SK-N-SH (cell line): ENCODE measurements around the gene RBMS3. TPM values are rescaled to one million over a fixed set of nuclear protein-coding genes. Genes with fewer than 3 reads are reported as not detected.

ENCODE experiments used
- CTCF ChIA-PET: fragments of 300-600, 350-600 bp; formaldehyde crosslinking; extraction: SDS; loops from one replicate; lab custom pipeline; 2021; lab: Yijun Ruan, JAX
- POLR2A ChIA-PET: fragments of 350-600 bp; sonication (Branson Sonifier 250); formaldehyde crosslinking; extraction: SDS; loops from one replicate; lab custom pipeline; 2020; ENCODE audit warnings: antibody characterized with exemption, inconsistent platforms; lab: Yijun Ruan, JAX
- DNase-seq: peaks from one replicate; pipeline ENCODE4 v3.0.0; 2012
- H2AFZ ChIP-seq: fragments of 200-600 bp; sonication (generic); 2 replicates; pipeline ENCODE4 v1.8.1; 2016; ENCODE audit warnings: antibody characterized with exemption, mild to moderate bottlenecking, low read depth
- H3F3A ChIP-seq: fragments of 200-600 bp; sonication (generic); replicated peaks from 2 replicates; pipeline ENCODE3; 2016; ENCODE audit warnings: antibody characterized with exemption, mild to moderate bottlenecking; ENCODE audit not compliant: insufficient read depth
- H3K27ac ChIP-seq, 2 experiments: fragments of 200-500 bp in 1 of 2; fragments of 200-600 bp in 1 of 2; sonication (Bioruptor generic) in 1 of 2; sonication (generic), shearing (Covaris generic) in 1 of 2; 2 replicates each; pipeline versions ENCODE4 v1.5.1 to v1.6.1; 2014 to 2016; ENCODE audit warnings: low read depth in 2 of 2, inconsistent platforms in 1 of 2, low read length in 1 of 2, mild to moderate bottlenecking in 1 of 2, mixed read lengths in 1 of 2
- H3K27me3 ChIP-seq: fragments of 200-600 bp; sonication (generic), shearing (Covaris generic); 2 replicates; pipeline ENCODE4 v1.6.1; 2016; ENCODE audit warnings: mixed run types; ENCODE audit not compliant: insufficient read depth
- H3K36me3 ChIP-seq, 2 experiments: fragments of 200-500 bp in 1 of 2; fragments of 200-600 bp in 1 of 2; sonication (Bioruptor generic) in 1 of 2; sonication (generic) in 1 of 2; replicated peaks in 1 of 2; 2 replicates each; pipeline versions ENCODE3 to v1.5.1; 2014 to 2016; ENCODE audit warnings: low read length in 1 of 2, mild to moderate bottlenecking in 1 of 2; ENCODE audit not compliant: insufficient read depth in 2 of 2, control insufficient read depth in 1 of 2
- H3K4me1 ChIP-seq, 2 experiments: fragments of 200-500 bp in 1 of 2; fragments of 200-600 bp in 1 of 2; sonication (Bioruptor generic) in 1 of 2; sonication (generic), shearing (Covaris generic) in 1 of 2; 2 replicates each; pipeline versions ENCODE4 v1.5.1 to v1.6.1; 2014 to 2016; ENCODE audit warnings: low read depth in 1 of 2, low read length in 1 of 2, mixed run types in 1 of 2; ENCODE audit not compliant: insufficient read depth in 2 of 2, control insufficient read depth in 1 of 2
- H3K4me2 ChIP-seq: fragments of 200-600 bp; sonication (generic), shearing (Covaris generic); 2 replicates; pipeline ENCODE4 v1.6.1; 2017; ENCODE audit warnings: mixed run types
- H3K4me3 ChIP-seq, 2 experiments: fragments of 200-500 bp in 1 of 2; fragments of 200-600 bp in 1 of 2; sonication (Bioruptor generic) in 1 of 2; sonication (generic), shearing (Covaris generic) in 1 of 2; 2 replicates each; pipeline versions ENCODE4 v1.5.1 to v1.8.1; 2014 to 2016; ENCODE audit warnings: low read depth in 2 of 2, inconsistent platforms in 1 of 2, low read length in 1 of 2, mild to moderate bottlenecking in 1 of 2, mixed read lengths in 1 of 2, moderate library complexity in 1 of 2
- H3K79me2 ChIP-seq: fragments of 200-600 bp; sonication (generic); 2 replicates; pipeline ENCODE4 v1.8.1; 2017; ENCODE audit warnings: mild to moderate bottlenecking; ENCODE audit not compliant: insufficient read depth
- H3K9ac ChIP-seq: fragments of 200-600 bp; sonication (generic); 2 replicates; pipeline ENCODE4 v1.6.1; 2017; ENCODE audit warnings: mixed run types
- H3K9me2 ChIP-seq: fragments of 200-600 bp; sonication (generic); 2 replicates; pipeline ENCODE4 v1.6.1; 2017; ENCODE audit warnings: mixed run types
- H3K9me3 ChIP-seq: fragments of 200-600 bp; sonication (generic); 2 replicates; pipeline ENCODE4 v1.6.1; 2017; ENCODE audit warnings: mixed run types, mild to moderate bottlenecking, moderate library complexity
- H4K20me1 ChIP-seq: fragments of 200-600 bp; sonication (generic); 2 replicates; pipeline ENCODE4 v1.6.1; 2017; ENCODE audit warnings: mild to moderate bottlenecking, mixed run types; ENCODE audit not compliant: insufficient read depth
- CHD2 ChIP-seq: fragments of 150-350 bp; IDR thresholded peaks from 2 replicates; pipeline ENCODE4 v1.6.1; 2018; ENCODE audit warnings: low read length; ENCODE audit not compliant: partially characterized antibody
- ELF1 ChIP-seq: IDR thresholded peaks from 2 replicates; pipeline ENCODE4 v1.4.0; 2012
- EP300 ChIP-seq, 2 experiments: IDR thresholded peaks; 2 replicates each; pipeline versions ENCODE4 v1.4.0 to v1.6.1; 2012; ENCODE audit warnings: borderline replicate concordance in 1 of 2, low read depth in 1 of 2, low read length in 1 of 2
- EZH2phosphoT487 ChIP-seq: fragments of 200-600 bp; sonication (generic); IDR thresholded peaks from 2 replicates; pipeline ENCODE4 v1.6.1; 2017; ENCODE audit warnings: low read depth, mixed run types, mild to moderate bottlenecking, antibody characterized with exemption, moderate library complexity, borderline replicate concordance
- FOSL2 ChIP-seq: IDR thresholded peaks from 2 replicates; pipeline ENCODE4 v1.4.0; 2012; ENCODE audit warnings: low read depth, mild to moderate bottlenecking, moderate library complexity, borderline replicate concordance
- FOXJ3 ChIP-seq: sonication (generic); formaldehyde crosslinking; IDR thresholded peaks from 2 replicates; pipeline ENCODE4 v1.5.1; 2020; ENCODE audit warnings: mild to moderate bottlenecking, missing genetic modification reagents
- FOXM1 ChIP-seq: IDR thresholded peaks from 2 replicates; pipeline ENCODE4 v1.4.0; 2012; ENCODE audit warnings: low read depth, mild to moderate bottlenecking
- GABPA ChIP-seq: IDR thresholded peaks from 2 replicates; pipeline ENCODE4 v1.4.0; 2012; ENCODE audit warnings: low read depth, mild to moderate bottlenecking
- MEF2A ChIP-seq: IDR thresholded peaks from 2 replicates; pipeline ENCODE4 v1.4.0; 2012; ENCODE audit warnings: low read depth, borderline replicate concordance
- NFIC ChIP-seq: IDR thresholded peaks from 2 replicates; pipeline ENCODE4 v1.4.0; 2012; ENCODE audit warnings: borderline replicate concordance
- NRF1 ChIP-seq: IDR thresholded peaks from 2 replicates; pipeline ENCODE4 v1.6.1; 2012; ENCODE audit warnings: low read depth, mild to moderate bottlenecking, low read length
- POLR2AphosphoS5 ChIP-seq: IDR thresholded peaks from 2 replicates; pipeline ENCODE4 v1.6.1; 2012; ENCODE audit warnings: low read depth, low read length
- RAD21 ChIP-seq: IDR thresholded peaks from 2 replicates; pipeline ENCODE4 v1.6.1; 2012; ENCODE audit warnings: mild to moderate bottlenecking, low read length
- RCOR1 ChIP-seq: fragments of 150-350 bp; IDR thresholded peaks from 2 replicates; pipeline ENCODE4 v1.6.1; 2017; ENCODE audit warnings: antibody characterized with exemption, low read length
- RFX5 ChIP-seq: IDR thresholded peaks from 2 replicates; pipeline ENCODE4 v1.6.1; 2012; ENCODE audit warnings: mild to moderate bottlenecking, improper control_type of control experiment, low read length
- RXRA ChIP-seq: IDR thresholded peaks from 2 replicates; pipeline ENCODE4 v1.4.0; 2012; ENCODE audit warnings: low read depth, mild to moderate bottlenecking, borderline replicate concordance
- SMC3 ChIP-seq: IDR thresholded peaks from 2 replicates; pipeline ENCODE4 v1.6.1; 2012; ENCODE audit warnings: low read depth, low read length, improper control_type of control experiment
- TEAD4 ChIP-seq: IDR thresholded peaks from 2 replicates; pipeline ENCODE4 v1.4.0; 2012; ENCODE audit warnings: mild to moderate bottlenecking, borderline replicate concordance; ENCODE audit not compliant: insufficient read depth
- WGBS: methylation state at CpG from one replicate; pipeline ENCODE4 v1.1.6; 2017; ENCODE audit warnings: low lambda C conversion rate; 5-methylcytosine and 5-hydroxymethylcytosine counted together
- polyA plus RNA-seq, 3 experiments: library from polyadenylated mRNA; depleted of rRNA; stranded (reverse); fragments of >200 nt; gene quantifications; 2 replicates each; pipeline ENCODE4 v1.2.3, GENCODE V29; 2012
- TF ChIP-seq, protein P1 (sequence below): fragments of 150-350 bp; IDR thresholded peaks from 2 replicates; pipeline ENCODE4 v1.6.1; 2016; ENCODE audit warnings: mild to moderate bottlenecking, low read depth, low read length
- TF ChIP-seq, protein P2 (sequence below): IDR thresholded peaks from 2 replicates; pipeline ENCODE4 v1.4.0; 2012; ENCODE audit warnings: low read depth
- TF ChIP-seq, protein P3 (sequence below): IDR thresholded peaks from 2 replicates; pipeline ENCODE4 v1.4.0; 2012; ENCODE audit warnings: low read depth, borderline replicate concordance
- TF ChIP-seq, protein P4 (sequence below): IDR thresholded peaks from 2 replicates; pipeline ENCODE4; 2012
- TF ChIP-seq, protein P5 (sequence below): fragments of 150-350 bp; IDR thresholded peaks from 2 replicates; pipeline ENCODE4 v1.6.1; 2017; ENCODE audit warnings: antibody characterized with exemption, low read length, low read depth, borderline replicate concordance

The RBMS3 gene
- polyA plus RNA-seq, 1 of the 3 experiments (the other 2 are of a cell fraction) = 8.2 TPM

DNA sequence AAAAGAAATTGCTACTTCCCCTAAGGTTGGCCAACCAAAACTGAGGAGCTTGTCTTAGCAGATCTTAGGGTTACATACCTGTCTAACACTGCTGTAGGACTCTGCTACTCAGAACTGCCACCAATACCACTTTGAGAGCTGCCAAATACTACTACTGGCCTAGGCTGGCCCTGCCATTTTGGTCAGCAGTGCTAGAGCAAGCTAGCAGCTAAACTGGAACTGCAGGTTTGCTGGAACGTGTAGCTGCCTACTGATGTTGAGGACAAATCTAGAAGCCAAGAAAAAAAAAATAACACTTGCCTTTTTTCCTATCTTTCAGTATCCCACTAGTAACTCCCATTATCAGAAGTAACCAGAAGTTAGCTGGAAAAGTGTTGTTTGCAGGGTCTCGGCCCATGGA is 387.4 kb downstream of the RBMS3 start:
- H3K4me1 ChIP-seq = peaks cover 0 to 3% of the 10 kb centered on the region in 2 experiments; a peak in 2 of 4 replicates
- H3K4me3 ChIP-seq = no peak overlapping the region
- TF ChIP-seq RAD21 (no peak), GABPA (no peak), FOXM1 (no peak), POLR2AphosphoS5 (no peak), SMC3 (no peak), CHD2 (no peak), NRF1 (no peak), NFIC (no peak), MEF2A (no peak), TEAD4 (no peak)
- TF ChIP-seq, protein P1, sequence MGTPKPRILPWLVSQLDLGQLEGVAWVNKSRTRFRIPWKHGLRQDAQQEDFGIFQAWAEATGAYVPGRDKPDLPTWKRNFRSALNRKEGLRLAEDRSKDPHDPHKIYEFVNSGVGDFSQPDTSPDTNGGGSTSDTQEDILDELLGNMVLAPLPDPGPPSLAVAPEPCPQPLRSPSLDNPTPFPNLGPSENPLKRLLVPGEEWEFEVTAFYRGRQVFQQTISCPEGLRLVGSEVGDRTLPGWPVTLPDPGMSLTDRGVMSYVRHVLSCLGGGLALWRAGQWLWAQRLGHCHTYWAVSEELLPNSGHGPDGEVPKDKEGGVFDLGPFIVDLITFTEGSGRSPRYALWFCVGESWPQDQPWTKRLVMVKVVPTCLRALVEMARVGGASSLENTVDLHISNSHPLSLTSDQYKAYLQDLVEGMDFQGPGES = no peak
- TF ChIP-seq, protein P2, sequence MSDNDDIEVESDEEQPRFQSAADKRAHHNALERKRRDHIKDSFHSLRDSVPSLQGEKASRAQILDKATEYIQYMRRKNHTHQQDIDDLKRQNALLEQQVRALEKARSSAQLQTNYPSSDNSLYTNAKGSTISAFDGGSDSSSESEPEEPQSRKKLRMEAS = no peak
- TF ChIP-seq, protein P3, sequence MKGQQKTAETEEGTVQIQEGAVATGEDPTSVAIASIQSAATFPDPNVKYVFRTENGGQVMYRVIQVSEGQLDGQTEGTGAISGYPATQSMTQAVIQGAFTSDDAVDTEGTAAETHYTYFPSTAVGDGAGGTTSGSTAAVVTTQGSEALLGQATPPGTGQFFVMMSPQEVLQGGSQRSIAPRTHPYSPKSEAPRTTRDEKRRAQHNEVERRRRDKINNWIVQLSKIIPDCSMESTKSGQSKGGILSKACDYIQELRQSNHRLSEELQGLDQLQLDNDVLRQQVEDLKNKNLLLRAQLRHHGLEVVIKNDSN = no peak
- H3K27ac ChIP-seq = no peak overlapping the region; a peak in 1 of 4 replicates
- peaks cover 13 to 14% of the 10 kb centered on the region in 2 experiments for H3K36me3 ChIP-seq
- H3K79me2 ChIP-seq = no peaks in the 10 kb centered on the region; the same call in 1 of the 2 replicates
- H3F3A ChIP-seq = no peaks in the 10 kb centered on the region
- DNase-seq = no peak
- H3K4me2 ChIP-seq = no peak overlapping the region
- 98% methylated on average over 2 of the region's 2 CpGs for WGBS
- no peaks in the 10 kb centered on the region for H3K9me2 ChIP-seq
- CTCF ChIA-PET = interaction anchor here (1.1 kb wide), 2 partner anchors 10 to 75 kb away, joined by 3 read pairs; no protein-coding TSS in a partner anchor
- no peak overlapping the region for H3K9ac ChIP-seq
- no peak overlapping the region for H2AFZ ChIP-seq
- H4K20me1 ChIP-seq = no peaks in the 10 kb centered on the region
- H3K27me3 ChIP-seq = no peaks in the 10 kb centered on the region
- no peaks in the 10 kb centered on the region for H3K9me3 ChIP-seq
- POLR2A ChIA-PET = no interaction called here

DNA sequence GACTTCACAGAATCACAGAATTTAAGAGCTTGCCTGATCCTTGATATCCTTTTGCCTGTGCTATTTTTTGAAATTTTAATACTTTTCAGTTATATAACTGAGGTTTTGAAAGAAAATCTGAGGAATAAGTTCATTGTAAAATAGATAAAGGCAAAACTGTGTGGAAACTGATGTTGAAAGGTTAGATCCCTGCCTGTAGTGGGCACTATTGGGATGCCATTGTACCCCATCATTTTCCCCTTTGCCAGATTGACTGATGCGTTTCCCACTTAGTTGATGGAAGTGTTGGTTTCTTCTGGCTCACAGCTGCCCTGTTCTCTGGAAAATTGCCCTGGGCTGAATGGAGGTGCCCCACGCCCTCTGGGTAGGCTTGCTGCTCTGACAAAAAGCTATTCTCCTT is 387.9 kb downstream of the RBMS3 start:
- no peak overlapping the region for H3K4me3 ChIP-seq
- no peaks in the 10 kb centered on the region for H4K20me1 ChIP-seq
- H2AFZ ChIP-seq = no peak overlapping the region
- no peaks in the 10 kb centered on the region; the same call in 1 of the 2 replicates for H3K79me2 ChIP-seq
- peaks cover 11% of the 10 kb centered on the region in 2 experiments for H3K36me3 ChIP-seq
- no peaks in the 10 kb centered on the region for H3F3A ChIP-seq
- H3K9ac ChIP-seq = no peak overlapping the region
- H3K27me3 ChIP-seq = no peaks in the 10 kb centered on the region
- no peaks in the 10 kb centered on the region for H3K9me3 ChIP-seq
- H3K27ac ChIP-seq = no peak overlapping the region
- CTCF ChIA-PET = interaction anchor here (1.1 to 1.5 kb wide), 2 partner anchors 74 to 189 kb away, joined by 3 read pairs; no protein-coding TSS in a partner anchor
- 100% methylated on average over 1 of the region's 2 CpGs for WGBS
- DNase-seq = no peak
- peaks cover 0 to 3% of the 10 kb centered on the region in 2 experiments; a peak in 2 of 4 replicates for H3K4me1 ChIP-seq
- no peak overlapping the region for H3K4me2 ChIP-seq
- no peaks in the 10 kb centered on the region for H3K9me2 ChIP-seq
- POLR2A ChIA-PET = no interaction called here
- TF ChIP-seq RXRA = no peak
- no peak for TF ChIP-seq RCOR1
- no peak for TF ChIP-seq RAD21
- no peak for TF ChIP-seq MEF2A
- TF ChIP-seq NRF1 = no peak
- TF ChIP-seq, protein P4, sequence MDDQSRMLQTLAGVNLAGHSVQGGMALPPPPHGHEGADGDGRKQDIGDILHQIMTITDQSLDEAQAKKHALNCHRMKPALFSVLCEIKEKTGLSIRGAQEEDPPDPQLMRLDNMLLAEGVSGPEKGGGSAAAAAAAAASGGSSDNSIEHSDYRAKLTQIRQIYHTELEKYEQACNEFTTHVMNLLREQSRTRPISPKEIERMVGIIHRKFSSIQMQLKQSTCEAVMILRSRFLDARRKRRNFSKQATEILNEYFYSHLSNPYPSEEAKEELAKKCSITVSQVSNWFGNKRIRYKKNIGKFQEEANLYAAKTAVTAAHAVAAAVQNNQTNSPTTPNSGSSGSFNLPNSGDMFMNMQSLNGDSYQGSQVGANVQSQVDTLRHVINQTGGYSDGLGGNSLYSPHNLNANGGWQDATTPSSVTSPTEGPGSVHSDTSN = no peak
- no peak for TF ChIP-seq RFX5
- TF ChIP-seq, protein P1 = no peak
- TF ChIP-seq FOSL2 = no peak
- TF ChIP-seq EZH2phosphoT487 = no peak
- no peak for TF ChIP-seq NFIC
- TF ChIP-seq ELF1 = no peak
- TF ChIP-seq SMC3 = no peak
- no peak for TF ChIP-seq FOXJ3 (CRISPR knock-in tag)
- TF ChIP-seq, protein P5, sequence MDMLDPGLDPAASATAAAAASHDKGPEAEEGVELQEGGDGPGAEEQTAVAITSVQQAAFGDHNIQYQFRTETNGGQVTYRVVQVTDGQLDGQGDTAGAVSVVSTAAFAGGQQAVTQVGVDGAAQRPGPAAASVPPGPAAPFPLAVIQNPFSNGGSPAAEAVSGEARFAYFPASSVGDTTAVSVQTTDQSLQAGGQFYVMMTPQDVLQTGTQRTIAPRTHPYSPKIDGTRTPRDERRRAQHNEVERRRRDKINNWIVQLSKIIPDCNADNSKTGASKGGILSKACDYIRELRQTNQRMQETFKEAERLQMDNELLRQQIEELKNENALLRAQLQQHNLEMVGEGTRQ = no peak
- TF ChIP-seq EP300 (IDR thresholded peaks at IDR 0.05; ENCODE audit: borderline replicate concordance in 1 of 2, low read depth in 1 of 2, low read length in 1 of 2) = no peak
